ENCODE results near the gene MACROD2.

MACROD2 gene

DNA sequence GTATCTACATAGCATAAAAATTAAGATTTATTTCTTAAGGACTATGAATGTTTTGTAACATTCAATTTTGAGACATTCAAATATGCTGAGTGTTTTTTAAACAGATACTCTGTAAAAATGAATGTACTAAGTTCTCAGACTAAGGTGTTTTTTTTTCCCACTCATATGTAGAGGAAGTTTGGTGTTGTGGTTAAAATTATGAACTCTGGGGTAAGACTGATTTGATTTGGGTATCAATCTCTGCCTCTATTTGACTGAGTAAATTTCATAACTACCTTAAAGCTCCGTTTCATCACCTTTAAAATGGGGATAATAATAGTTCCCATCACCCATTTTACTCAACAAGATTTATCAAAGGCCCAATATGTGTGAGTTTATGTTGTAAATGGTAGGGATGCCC, 728.7 kb downstream of the MACROD2 start:
- DNase-seq = no peak

DNA sequence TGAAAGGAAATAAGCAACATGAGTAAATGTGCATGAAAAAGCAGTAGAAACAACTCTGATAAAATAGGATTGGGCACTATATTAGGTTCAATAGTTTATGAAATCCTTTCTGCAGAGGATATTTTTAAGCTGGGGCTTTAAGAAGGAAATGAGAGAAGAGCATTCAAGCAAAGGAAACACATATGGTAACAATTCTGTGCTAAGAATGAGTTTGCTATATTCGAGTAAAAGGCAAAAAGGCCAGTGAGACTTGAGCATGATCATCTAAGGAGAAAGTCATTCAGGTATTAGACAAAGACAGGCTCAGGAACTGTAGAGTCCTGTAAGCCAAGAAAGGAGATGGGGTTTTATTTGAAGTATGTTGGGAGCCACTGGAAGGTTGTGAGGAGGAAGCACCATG, 729.2 kb downstream of the MACROD2 start:
- DNase-seq = no peak

DNA sequence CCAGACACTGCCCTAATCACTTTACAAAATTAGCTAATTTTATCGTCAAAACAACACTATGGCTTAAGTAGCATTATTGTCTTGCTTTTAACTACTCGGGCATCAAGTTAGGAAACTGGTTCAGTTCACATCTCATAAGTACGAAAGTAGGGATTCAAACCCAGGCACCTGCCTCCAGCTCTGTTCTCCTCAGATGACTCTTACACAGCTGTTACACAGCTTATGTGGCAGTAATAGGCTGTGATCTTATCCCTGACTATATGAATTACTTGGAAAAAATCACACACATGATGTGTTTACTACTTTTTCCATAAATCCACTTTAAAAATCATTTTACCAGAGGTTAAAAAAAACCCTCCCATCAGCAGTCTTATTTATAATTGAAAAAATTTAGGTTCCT, 731.3 kb downstream of the MACROD2 start:
- DNase-seq = no peak

DNA sequence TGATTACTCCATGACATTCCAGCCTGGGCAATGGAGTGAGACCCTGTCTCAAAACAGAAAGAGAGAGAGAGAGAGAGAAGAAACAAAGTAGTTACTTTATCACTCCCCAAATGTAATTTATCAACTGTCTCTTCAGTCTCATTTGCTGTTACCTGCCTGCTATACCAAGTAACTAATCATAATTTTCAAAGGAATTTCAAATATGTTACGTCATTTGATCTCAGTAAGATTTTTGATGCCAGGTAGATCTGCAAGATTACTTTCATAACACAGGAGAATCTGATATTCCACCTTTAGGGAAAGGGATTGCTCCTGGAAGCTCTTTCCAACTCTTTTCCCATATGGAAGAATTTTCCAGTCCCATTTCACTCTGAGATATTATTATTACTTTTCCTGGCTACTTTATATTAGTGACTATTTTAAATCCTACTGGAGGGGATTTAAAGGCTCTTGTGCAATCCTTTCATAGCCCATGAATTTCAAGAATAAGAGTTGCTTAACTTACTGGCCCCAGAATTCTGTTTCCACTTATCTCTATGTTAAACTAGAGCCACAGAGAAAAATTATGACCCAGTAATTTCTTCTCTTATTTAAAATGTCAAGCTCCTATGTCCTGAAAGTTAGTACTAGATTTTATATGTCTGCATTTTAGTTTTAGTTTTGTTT, 732.3 kb downstream of the MACROD2 start:
- no peak for DNase-seq

DNA sequence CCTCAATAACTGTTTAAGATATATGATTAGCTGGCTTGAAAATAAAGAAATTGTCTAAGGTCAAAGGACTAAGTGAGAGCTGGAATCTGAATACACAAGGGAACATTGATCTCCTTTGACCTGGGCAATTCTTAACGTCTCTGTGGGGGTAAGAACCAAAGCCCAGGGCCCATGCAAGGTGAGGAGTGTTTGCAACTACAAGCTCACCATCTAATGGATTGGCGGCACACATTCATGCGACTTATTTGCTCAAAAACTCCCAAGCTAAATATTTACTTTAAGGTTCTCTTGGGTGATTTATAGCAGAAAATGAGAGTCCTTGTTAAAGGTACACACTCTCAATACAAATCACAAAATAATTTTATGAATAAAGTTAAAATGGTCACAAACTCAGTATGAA, 734.1 kb downstream of the MACROD2 start:
- no peak for DNase-seq

DNA sequence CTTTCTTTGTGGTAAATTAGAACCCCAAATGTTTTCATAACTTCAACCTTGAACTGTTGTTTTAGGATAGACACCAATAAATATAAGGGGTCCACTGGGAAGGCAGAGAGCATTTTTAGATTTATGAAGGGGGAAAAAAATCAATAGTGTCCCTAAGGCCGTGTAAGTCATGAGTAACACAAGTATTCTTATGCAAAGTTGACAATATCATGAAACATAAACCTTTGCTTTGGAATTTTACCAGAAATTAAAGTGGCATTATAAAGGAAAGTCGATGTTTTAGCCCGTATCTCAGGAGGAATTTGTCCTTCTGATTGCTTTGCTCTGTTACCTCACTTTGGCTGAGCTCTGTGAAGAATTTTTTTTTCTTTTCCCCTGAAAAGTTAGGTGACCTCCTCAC, 737.0 kb downstream of the MACROD2 start:
- no peak for DNase-seq

DNA sequence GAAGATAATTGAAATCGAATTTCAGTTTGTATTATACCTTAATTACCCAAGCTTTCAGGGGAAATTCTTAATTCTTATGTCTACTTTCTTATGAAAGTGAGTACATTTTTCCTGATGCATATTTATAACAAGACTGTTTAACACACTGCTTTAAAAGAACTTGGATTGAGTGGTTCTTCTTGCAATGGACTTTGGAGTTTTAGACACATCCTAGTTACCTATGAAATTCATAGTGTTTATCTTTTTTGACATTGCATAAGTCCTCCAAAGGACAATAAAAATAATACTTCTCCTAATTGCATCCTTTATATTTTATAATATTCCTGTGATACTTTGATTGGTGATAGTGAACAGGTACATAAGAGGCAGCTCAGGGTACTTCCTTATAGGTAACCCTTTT, 737.7 kb downstream of the MACROD2 start:
- no peak for DNase-seq

DNA sequence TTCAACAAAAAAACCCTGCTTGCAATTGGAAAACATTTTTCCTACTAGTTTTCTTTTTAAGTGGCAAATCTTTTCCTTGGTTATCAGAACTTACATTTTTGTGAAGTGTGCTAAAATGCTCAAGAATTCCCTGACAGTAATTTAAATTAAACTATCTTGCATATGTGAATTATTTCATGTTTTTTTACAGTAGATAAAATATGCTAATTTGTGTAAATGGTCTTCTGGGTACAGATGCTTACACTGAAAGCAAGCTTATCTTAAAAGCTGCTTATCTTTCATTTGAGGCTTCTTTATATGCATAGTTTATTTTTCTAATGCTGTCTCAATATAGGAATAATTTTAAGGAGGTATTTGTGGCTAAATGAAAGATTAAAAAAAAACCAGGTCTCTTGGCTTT, 745.1 kb downstream of the MACROD2 start:
- DNase-seq = no peak

DNA sequence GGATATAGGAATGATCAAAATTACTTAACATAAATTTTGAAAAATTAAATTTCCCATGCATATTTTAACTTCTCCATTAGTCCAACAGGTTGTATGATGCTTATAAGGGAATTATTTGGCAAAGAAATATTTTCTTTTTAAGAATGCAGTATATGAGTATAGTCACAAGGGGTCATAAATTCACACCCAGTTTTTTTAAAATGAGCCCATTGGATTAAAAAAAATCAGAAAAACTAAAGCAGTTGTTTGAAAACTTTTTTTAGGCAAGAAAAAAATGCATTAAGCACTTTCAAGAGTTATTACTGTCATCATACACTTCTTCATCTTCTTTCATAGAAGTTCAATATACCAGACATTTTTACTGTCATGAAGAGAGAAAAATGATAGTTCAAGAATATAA, 746.3 kb downstream of the MACROD2 start:
- DNase-seq = no peak

DNA sequence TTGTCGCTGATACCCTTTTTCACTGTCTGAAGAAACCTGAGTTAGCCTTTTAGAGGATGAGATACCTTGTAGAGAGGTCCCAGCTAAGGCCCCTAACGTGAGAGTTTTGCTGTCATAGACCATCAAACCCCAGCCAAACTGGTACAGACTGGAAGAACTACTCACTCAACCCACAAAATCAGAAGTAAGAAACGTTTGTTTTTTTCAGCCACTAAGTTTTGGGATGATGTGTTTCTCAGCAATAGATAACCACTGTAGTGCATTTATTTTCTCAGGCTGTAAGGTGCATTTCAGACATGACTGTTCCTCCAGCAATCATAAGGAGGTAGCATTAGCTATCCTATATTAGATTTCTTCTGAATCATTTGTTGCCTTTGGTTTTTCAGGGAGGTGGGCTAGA, 749.4 kb downstream of the MACROD2 start:
- no peak for DNase-seq

DNA sequence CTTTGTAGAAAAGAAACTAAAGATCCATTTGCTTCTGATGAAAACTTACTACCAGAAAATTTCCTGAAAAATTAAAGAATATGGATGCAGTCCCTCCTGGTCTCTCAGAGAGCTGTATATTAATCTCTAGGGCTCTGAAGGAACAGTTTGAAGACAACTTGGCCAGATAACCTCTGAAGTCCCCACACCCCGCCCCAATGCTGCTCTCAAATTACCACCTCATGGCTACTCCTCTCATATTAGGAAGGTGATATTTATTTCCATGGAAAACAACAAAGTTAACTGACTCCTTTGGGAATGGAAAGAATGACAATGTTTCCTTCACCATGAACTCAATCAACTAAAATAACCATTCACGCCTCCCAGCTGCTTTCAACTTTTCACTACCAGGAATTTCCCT, 750.5 kb downstream of the MACROD2 start:
- DNase-seq = no peak

DNA sequence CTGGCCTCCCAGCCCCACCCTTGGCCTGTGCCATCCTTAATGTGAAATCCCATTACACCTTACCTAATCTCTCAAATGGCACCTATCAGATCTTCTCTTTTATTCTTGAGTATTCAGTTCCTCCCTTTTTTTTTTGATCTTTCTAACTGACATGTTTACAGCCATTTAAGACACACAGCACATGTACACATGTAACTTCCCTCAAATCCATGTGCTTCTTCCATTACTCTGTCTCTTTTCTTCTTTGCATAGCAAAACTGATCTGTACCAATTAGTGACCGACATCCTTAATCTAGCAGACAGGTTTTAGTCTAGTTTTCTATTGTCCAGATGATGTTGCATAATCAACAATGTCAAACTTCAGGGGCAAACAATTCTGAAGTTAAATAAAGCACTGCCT, 755.9 kb downstream of the MACROD2 start:
- DNase-seq = no peak

DNA sequence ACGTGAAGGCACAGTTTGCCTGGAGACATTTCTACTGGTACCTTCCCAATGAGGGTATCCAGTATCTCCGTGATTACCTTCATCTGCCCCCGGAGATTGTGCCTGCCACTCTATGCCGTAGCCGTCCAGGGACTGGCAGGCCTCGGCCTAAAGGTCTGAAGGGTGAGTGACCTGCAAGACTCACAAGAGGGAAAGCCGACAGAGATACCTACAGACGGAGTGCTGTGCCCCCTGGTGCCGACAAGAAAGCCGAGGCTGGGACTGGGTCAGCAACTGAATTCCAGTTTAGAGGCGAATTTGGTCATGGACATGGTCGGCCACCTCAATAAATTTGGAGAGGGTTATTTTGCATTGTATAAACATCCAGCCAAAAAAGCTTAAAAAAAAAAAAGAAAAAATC, 762.4 kb downstream of the MACROD2 start:
- DNase-seq = no peak

DNA sequence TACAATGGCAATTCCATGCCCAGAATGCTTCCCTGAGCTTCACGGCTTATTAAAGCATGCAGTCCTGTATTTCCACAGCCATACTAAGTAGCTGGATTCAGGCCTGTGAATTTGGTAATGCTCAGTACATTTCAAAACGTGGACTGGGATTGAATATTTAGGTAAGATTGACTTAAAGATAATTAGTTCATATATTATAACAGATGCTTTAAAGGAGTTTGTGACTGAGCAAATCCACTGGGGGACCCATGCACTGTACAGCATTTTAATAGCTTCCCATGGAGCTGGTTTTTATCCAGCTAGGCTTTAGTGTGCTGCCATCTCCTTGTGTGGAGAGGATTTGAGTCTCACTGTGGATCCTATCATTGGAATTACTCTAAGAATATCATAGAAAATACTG, 763.0 kb downstream of the MACROD2 start:
- DNase-seq = no peak

DNA sequence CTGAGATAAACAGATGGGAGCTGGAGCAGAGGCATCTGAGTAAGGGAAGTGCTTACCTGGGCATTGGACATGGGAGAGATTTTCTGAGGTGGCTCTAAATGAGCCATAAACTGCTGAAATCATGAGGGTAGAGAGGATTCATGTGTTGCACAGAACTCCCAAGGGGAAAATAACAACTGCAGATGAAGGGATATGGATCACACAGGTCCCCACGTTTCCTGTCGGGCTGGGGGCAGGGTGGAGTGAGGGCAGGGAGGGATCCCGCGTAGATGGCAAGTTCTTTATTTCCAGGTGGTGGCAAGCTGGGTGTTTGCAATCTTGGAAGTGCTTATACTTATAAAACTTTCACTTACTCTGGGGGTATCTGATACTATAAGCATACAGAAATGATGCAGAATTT, 764.7 kb downstream of the MACROD2 start:
- DNase-seq = no peak

DNA sequence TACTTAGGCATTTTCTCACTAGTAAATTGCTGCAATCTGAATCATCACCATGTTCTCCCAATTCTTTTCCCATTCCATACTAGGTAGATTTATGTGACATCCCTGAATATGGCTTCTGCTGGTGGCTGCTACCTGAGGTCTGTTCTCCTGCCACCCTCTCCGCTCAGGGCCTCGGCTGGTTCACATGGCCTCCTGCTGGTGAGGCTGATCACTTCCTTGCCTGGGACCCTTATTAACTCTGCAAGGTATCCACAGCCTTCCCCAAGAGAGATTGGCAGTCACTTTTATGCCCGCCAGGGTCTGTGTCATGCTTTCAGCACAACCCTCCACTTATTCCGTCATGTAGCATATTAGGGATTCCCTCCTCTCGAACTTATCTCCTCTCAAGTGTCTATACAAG, 766.6 kb downstream of the MACROD2 start:
- DNase-seq = no peak

DNA sequence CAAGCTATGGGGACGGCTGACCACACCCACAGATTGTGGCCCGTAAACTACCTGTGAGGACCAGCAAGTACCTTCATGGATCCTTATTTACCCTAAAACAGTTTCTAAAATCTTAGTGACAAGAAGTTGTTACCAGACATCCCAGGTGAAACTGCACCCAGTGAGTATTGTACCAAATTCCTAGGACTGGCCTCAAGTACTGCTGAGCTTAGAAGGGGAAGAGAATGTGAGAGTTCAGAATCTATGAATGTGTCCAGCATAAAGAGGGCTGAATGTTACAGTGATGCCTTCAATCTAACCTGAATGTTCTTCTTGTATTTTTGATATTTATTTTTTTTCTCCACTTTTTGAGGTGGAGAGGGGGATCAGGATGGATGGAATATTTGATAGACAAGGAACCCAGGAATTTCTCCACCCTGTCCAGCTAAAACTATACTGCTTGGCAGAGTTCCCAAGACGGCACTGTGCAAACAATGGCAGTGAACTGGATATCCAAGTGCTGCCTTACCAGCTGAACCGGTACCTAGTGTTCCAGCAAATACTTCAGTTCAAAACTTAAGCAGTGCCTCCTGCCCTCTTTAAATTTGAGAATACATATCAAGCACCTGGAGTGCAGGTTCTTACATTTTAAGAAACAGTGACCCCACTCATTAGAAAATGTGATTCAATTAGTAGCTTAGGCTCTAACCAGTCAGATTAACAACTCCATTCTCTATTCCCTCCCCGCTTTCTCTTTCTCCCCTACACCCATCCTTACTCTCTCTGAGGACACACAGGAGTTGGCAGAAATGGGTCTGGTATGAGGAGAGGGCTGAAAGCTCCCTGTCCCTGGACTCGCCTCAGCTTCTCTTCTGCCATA, 769.4 kb downstream of the MACROD2 start:
- DNase-seq = no peak

DNA sequence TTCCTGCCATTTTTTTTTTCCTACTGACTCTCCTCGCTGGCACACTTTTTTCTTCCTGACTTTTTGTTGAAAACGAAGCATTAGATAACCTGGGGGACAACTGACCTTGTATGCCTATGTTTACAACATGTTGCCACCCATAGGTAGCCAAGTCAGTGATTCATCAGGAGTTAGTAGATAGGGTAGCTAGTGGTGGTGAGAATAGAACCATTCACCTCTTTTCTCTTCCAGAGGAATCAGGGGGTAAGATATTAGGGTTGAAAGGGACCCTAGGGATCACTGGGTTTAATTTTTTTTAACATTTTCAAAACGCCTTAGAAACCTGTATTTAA, 770.0 kb downstream of the MACROD2 start:
- DNase-seq = no peak

DNA sequence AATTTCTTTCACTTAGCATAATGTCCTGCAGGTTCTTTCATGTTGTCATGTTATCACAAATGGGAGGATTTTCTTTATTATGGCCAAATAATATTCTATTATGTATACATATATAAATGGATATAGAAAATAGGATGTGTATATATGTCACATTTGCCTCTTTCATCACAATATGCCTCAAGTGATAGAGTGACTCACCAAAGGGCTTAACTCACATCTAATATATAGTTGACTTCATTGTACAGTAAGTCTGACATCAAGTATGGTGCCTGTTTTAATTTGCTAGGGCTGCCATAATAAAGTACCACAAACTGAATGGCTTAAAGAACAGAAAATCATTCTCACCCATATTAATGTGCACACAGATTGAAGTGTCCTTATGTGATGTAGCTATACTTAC, 778.2 kb downstream of the MACROD2 start:
- DNase-seq = no peak

DNA sequence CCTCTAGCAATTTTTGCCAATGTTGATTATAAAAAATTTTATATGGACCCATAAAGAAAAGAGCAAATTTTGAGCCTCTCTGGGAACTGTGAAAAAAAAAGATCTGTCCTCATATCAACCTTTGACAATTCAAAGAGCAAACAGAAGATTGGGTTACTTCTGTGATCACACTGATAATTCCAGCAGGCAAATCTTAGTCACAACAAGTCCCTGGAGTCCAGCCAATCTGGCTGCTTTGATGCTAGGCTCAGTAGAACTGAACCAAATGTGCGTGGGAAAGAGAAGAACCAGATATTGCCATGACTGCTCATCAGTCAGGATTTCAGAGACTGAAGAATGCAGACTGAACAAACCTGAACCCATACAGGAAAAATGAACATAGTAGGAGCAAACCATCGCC, 780.5 kb downstream of the MACROD2 start:
- no peak for DNase-seq

DNA sequence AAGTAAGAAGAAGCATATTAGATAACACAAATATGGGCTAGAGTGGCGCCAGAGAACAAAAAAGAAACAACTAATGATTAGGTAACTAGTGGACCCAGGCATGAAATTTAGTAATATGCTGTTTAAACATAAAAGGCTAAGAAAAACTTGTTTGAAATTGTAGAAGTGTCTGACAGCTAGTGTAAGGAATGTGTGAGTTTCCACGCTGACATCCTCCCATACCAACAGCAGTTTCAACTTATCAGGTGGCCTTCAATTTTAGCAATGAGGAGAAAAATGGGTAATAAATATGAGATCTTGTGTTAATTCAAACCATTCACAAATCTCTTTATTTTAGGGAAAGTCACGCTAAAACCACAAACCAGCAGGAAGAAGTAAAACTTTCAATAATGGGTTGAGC, 782.3 kb downstream of the MACROD2 start:
- no peak for DNase-seq

DNA sequence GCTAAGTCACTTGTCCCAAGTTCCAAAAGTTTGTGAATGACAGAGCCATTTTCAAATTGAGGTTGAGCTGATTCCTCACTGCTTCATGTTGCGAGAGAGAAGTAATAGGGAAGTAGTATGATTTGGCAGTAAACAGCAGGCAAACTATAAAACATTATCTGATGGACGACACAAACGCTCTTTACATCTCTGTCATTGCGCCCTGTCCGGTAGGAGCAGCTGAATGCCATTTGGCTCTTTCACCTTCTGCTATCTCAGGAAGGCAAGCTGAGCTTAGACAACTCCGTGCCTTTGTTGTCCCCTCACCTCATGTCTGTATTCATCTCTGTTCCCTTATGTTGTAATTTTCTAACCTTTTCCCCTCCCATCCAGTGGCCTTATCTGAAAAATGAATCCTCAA, 782.8 kb downstream of the MACROD2 start:
- no peak for DNase-seq

DNA sequence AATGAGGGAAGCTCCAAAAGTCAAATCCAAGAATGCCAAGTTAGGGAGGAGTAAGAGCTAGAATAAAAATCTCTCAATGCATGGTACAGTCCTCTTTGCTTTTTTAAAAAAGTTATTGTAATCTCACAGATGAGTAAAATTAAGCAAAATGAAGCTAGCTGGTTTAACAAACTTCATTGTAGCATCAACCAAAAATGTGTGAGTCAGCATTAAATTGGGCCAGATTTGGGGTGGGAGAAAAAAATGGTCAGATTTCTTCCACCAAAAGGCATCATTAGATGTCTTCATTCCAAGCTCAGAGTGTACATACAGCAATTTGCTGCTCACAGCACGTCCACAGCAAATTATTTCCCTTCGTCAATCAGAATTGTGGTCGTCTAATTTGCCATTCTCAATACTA, 783.6 kb downstream of the MACROD2 start:
- DNase-seq = no peak

DNA sequence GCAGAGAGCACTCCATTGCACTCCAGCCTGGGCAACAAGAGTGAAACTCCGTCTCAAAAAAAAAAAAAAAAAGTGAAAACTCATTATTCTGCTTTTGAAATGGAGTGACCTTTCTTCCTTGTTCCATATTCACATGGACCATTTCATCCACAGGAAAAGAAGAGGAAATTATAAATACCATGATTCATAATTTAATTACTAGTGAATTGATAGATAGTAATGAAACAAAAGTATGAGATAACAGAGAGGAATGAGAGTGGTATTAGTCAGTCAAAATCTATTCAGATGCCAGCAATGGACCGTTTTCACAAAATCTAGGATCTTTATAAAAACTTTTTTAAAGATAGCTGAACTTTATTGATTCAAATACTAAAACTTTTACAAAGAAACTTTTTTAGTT, 785.2 kb downstream of the MACROD2 start:
- DNase-seq = no peak

DNA sequence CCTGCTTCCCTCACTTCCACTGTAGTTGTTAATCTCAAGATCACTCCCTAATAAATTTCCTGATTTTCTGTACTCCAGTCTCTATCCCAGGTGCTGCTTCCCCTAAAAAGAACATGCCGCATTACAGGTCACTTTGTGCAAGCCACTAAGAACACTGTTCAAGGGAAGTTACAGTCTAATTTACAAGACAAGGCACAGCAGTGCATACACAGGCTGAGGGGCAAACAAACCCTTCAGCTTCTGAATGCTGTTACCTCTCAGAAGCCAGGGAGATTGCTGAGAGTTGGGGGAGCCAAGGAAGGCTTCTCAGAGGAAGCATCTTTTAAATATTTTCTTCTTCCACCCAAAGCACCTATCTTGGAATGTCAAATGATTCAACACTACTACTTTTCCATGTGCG, 787.4 kb downstream of the MACROD2 start:
- no peak for DNase-seq
